Mesodermal cell (in vitro differentiated cells): Measurements from ENCODE around the gene E2F2. TPM values are rescaled to one million over a fixed set of nuclear protein-coding genes. Genes with fewer than 3 reads are reported as not detected.

ENCODE experiments used
- H3K27ac ChIP-seq: 2 replicates; pipeline ENCODE4 v1.7.0; 2013; ENCODE audit warnings: mild to moderate bottlenecking, low read depth, low read length, moderate library complexity; ENCODE audit not compliant: severe bottlenecking
- H3K36me3 ChIP-seq: 2 replicates; pipeline ENCODE4 v1.7.1; 2013; ENCODE audit warnings: mild to moderate bottlenecking, low read length, moderate library complexity; ENCODE audit not compliant: control insufficient read depth, insufficient read depth
- H3K4me1 ChIP-seq: one replicate; pipeline ENCODE4 v1.7.1; 2013; ENCODE audit warnings: mild to moderate bottlenecking, low read length; ENCODE audit not compliant: insufficient read depth, control insufficient read depth, poor library complexity, severe bottlenecking
- H3K4me3 ChIP-seq: 2 replicates; pipeline ENCODE4 v1.7.0; 2013; ENCODE audit warnings: low read length, control low read depth, mild to moderate bottlenecking; ENCODE audit not compliant: insufficient read depth, poor library complexity, severe bottlenecking; ENCODE audit errors: extremely low read depth
- H3K9me3 ChIP-seq: 2 replicates; pipeline ENCODE4 v1.7.1; 2013; ENCODE audit warnings: mild to moderate bottlenecking, low read length, moderate library complexity; ENCODE audit not compliant: control insufficient read depth
- WGBS, 2 experiments: methylation state at CpG; one replicate each; pipeline ENCODE4 v1.1.5; 2013; ENCODE audit warnings: missing lambda C conversion rate in 2 of 2; ENCODE audit not compliant: insufficient coverage in 2 of 2; 5-methylcytosine and 5-hydroxymethylcytosine counted together
- polyA plus RNA-seq, 2 experiments: library from polyadenylated mRNA; stranded (reverse); fragments of 50-300 nt; gene quantifications; one replicate each; pipeline ENCODE4 v1.2.3, GENCODE V29; 2013

The E2F2 gene
- 1.1 TPM for polyA plus RNA-seq (2013, experiment 1 of 2)
- polyA plus RNA-seq (2013, experiment 2 of 2), result 0.96 TPM

- Histone ChIP-seq H3K4me1 (no peaks in the 10 kb centered on the region), H3K36me3 (no peaks in the 10 kb centered on the region), H3K9me3 (no peaks in the 10 kb centered on the region), H3K27ac (no peak within 1 kb of the TSS), H3K4me3 (peak within 1 kb of the TSS; percentile 55)
- WGBS, 2 experiments, result 1% methylated on average over 46 to 61 of the region's 85 CpGs
Measured at GRCh38 chr1:23530747-23531561, at the start of gene E2F2. E2F2 (minus strand) TSS chr1:23531233; CDS start chr1:23530793, 440 bp downstream.

- Histone ChIP-seq H3K9me3 (peaks cover 5% of the 10 kb centered on the region), H3K36me3 (no peaks in the 10 kb centered on the region), H3K4me1 (peaks cover 42% of the 10 kb centered on the region), H3K4me3 (no peak overlapping the region), H3K27ac (peak overlapping the region; percentile 98)
- WGBS, 2 experiments, result 97 to 100% methylated on average over 1 to 5 of the region's 6 CpGs
Measured at GRCh38 chr1:23578997-23579363, 47.9 kb upstream of the E2F2 start.

GRCh38 chr1:23578311-23578996 is 47.4 kb upstream of the E2F2 start:
- Histone ChIP-seq H3K4me3 (no peak overlapping the region), H3K27ac (peak overlapping the region; percentile 98), H3K9me3 (peaks cover 5% of the 10 kb centered on the region), H3K4me1 (peaks cover 42% of the 10 kb centered on the region), H3K36me3 (no peaks in the 10 kb centered on the region)
- WGBS, 2 experiments, result 100% methylated on average over 1 of the region's 4 CpGs; no CpG with 5 or more reads in 1 of the 2 experiments

- peak overlapping the region; percentile 18 for H3K4me3 ChIP-seq
- peaks cover 45% of the 10 kb centered on the region for H3K4me1 ChIP-seq
- WGBS, 2 experiments, result 57 to 62% methylated on average over 9 to 10 of the region's 11 CpGs
- peaks cover 5% of the 10 kb centered on the region for H3K9me3 ChIP-seq
- peak overlapping the region; percentile 98 for H3K27ac ChIP-seq
- H3K36me3 ChIP-seq, result no peaks in the 10 kb centered on the region
Measured at GRCh38 chr1:23577056-23578004, 46.3 kb upstream of the E2F2 start.

- peaks cover 5% of the 10 kb centered on the region for H3K9me3 ChIP-seq
- peak overlapping the region; percentile 98 for H3K27ac ChIP-seq
- WGBS, 2 experiments, result 84 to 85% methylated on average over 2 to 5 of the region's 7 CpGs
- H3K36me3 ChIP-seq, result no peaks in the 10 kb centered on the region
- peaks cover 45% of the 10 kb centered on the region for H3K4me1 ChIP-seq
- peak overlapping the region; percentile 18 for H3K4me3 ChIP-seq
Measured at GRCh38 chr1:23576338-23577055, 45.5 kb upstream of the E2F2 start.

- Histone ChIP-seq H3K4me1 (peaks cover 39% of the 10 kb centered on the region), H3K4me3 (no peak overlapping the region), H3K27ac (peak overlapping the region; percentile 98), H3K9me3 (peaks cover 5% of the 10 kb centered on the region), H3K36me3 (no peaks in the 10 kb centered on the region)
- 85 to 100% methylated on average over 2 to 3 of the region's 5 CpGs for WGBS, 2 experiments
Measured at GRCh38 chr1:23575226-23575810, 44.3 kb upstream of the E2F2 start.

- WGBS, 2 experiments, result 80 to 95% methylated on average over 1 to 2 of the region's 2 CpGs
Measured at GRCh38 chr1:23574265-23574754, 43.3 kb upstream of the E2F2 start.

GRCh38 chr1:23573574-23574182 is 42.6 kb upstream of the E2F2 start:
- Histone ChIP-seq H3K36me3 (no peaks in the 10 kb centered on the region), H3K9me3 (peaks cover 5% of the 10 kb centered on the region), H3K27ac (no peak overlapping the region), H3K4me3 (no peak overlapping the region), H3K4me1 (peaks cover 46% of the 10 kb centered on the region)
- 70 to 81% methylated on average over 2 to 3 of the region's 4 CpGs for WGBS, 2 experiments

More at GRCh38 chr1:23574265-23574754, 43.3 kb upstream of the E2F2 start:
- no peaks in the 10 kb centered on the region for H3K36me3 ChIP-seq
- no peak overlapping the region for H3K4me3 ChIP-seq
- peaks cover 5% of the 10 kb centered on the region for H3K9me3 ChIP-seq
- H3K4me1 ChIP-seq, result peaks cover 44% of the 10 kb centered on the region
- no peak overlapping the region for H3K27ac ChIP-seq

- peaks cover 37% of the 10 kb centered on the region for H3K4me1 ChIP-seq
- no peaks in the 10 kb centered on the region for H3K36me3 ChIP-seq
- no peak overlapping the region for H3K27ac ChIP-seq
- H3K4me3 ChIP-seq, result no peak overlapping the region
- H3K9me3 ChIP-seq, result peaks cover 5% of the 10 kb centered on the region
- no CpG with 5 or more reads among the region's 3 CpGs for WGBS, 2 experiments
Measured at GRCh38 chr1:23571465-23571864, 40.4 kb upstream of the E2F2 start.
